Superior temporal gyrus (tissue), 1 donor: ENCODE data around the gene GLDN.
"Not testable (repeated sequence)": the region's sequence is repeated elsewhere in the genome, so short reads cannot be mapped to it uniquely, and the experiment has no call there.

Source experiments
- DNase-seq: peaks from one replicate; pipeline ENCODE4 v3.0.0-alpha.2; 2016; ENCODE audit errors: extremely low spot score

The GLDN gene

DNA sequence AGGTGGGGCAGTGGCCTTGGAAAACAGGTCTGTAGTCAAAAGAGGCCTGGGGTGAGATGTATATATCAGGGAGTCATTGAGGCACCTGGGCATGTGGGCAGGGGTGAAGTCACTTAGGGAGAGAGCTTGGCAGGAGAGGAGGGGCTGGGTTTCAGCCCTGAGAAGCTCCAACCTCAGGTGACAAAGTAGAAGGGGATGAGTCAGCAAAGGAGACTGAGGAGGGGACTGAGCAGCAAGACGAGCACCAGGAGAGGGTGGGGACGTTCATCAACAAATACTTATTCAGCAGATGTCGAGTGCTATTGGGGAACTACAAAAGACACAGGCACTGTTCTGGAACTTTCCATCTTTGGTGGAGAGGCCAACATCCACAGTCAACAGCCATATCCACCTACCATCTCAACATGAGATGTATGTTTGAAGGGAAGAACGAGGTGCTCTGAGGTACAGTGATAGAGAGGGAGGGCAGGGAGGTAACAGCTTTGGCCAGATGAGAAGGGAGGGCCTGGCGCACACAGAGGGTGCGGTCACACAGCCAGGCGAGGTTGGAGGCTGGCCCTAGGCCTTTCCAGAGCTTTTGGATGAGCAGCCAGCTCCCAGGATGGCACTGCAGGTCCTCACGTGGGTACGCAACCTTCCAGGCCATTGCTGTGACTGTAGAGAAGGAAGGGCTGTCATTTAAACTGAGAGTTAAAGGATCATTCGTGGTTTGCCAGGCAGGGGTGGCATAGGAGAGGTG is 45.7 kb downstream of the GLDN start:
- DNase-seq = no peak

DNA sequence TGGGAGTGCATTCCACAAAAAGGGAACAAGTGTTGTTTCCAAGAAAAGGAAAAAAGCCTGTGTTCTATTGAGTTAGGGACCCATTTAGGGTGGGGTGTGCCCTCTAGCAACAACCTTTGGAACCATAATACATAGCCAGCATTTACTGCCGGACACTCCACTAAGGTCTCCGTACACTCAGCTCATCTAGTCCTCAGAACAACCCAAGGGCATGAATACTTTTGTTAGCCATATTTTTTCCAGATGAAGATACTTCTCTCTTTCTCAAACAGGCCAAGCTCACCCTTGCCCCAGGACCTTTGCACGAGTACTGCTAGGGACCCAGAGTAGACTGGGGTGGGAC is 46.2 kb downstream of the GLDN start:
- DNase-seq = no peak

DNA sequence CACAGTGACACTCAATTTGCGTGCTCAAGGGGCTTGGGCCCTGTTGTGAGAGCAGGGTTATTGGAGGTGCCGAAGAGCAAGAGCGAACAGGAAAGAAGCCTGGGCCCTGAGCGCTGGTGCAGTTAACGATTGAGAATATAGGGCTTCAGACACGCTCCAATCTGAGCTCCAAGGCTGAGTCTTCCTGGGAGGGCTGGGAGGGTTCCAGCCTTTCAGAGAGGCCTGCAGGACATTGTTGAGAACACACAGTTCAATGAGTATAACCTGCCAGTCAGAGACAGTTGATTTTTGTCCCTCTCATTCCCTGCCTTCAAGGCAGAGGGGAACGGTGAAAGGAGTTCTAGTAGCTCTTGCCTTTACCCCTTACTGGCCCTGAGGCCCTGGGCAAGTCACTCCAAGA is 47.3 kb downstream of the GLDN start:
- DNase-seq = no peak

GRCh38 chr15:51390241-51390965 is 48.9 kb downstream of the GLDN start:
- no peak for DNase-seq

- no peak for DNase-seq
These were observed 49.5 kb downstream of the GLDN start for GRCh38 chr15:51390966-51391422.

GRCh38 chr15:51396921-51397320 is 55.5 kb downstream of the GLDN start:
- no peak for DNase-seq

DNA sequence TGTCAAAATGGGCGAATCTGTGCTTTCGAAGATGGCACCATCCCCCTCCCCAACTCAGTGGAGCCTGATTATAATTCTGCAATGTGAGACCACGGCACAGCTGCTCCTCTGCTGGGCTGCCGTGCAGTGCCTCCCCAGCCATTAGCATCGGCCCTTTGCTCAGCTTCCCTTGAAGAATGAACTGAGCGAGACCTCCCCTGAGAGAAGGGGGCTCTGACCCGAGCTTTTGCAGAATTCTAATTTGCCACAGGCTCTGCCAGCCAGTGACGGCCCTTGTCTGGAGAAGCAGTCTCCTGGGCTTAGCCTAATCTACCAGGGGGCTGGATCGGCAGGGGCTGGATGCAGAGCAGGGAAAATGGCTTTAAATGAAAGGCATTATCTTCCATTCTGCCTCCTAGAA is 57.2 kb downstream of the GLDN start:
- DNase-seq = no peak

DNA sequence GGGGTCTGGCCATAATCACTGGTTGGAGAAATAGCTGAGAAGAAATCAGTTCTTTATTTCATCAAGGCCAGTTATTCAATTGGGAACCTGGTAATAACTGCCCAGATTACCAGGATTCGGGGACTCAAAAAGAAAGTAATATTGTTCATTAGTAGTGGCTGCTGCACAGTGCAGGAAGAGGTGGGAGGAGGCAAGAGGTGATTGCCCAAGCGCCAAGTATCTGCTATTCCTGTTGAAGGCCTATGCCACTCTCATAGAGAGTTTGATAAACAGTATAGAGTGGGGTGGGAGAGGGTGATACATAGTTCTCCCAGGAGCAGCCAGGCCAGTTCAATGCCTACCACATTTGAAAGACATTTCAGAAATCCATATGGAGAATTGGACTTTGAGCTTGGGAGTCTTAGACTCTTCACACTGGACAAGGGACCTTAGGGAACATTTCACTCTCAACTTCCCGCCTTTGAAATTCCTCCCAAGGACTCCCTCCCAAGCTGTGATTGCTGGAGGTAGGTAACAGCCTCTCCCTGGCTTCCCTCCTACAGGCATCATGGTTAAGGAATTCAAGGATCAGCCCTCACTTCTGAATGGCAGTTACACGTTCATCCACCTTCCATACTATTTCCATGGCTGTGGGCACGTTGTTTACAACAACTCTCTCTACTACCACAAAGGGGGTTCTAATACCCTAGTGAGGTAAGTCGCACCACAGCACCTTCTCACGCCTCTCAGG is 59.8 kb downstream of the GLDN start:
- DNase-seq = no peak

DNA sequence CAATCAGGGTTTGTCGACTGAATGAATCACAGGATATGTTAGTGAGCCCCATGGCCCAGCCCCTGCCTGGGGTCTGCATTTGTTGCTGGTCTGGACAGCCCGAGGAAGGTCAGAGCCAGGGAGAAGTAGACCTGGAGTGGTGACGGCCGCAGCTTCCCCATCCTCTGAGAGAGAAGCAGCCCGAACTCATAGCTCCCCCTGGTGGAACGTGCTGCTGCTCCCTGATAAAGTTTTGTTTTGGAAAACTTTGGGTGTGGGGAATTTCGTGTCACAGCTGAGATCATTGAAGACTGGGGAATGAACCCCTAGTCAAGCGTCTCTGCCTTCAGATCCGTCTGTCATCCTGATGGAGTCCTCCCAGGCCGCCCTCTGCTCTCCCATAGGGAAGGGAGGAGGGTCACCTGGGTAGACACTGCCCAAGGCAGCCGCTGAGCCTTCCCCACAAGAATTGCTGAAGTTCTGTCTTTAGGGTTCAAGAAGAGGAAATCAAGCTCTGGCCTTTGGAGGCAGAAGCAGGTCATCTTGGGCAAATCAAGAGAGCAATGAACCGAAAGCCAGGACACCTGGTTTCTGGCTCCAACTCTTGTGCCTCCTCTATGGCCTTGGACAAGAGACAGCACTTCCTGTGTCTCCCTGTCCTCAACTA is 60.5 kb downstream of the GLDN start:
- peak; percentile 69 for DNase-seq

- peak; percentile 83 for DNase-seq
These were observed 61.8 kb downstream of the GLDN start for GRCh38 chr15:51403072-51403878.

- no peak for DNase-seq
These were observed 62.7 kb downstream of the GLDN start for GRCh38 chr15:51403946-51404695.

GRCh38 chr15:51405693-51406523 is 64.5 kb downstream of the GLDN start:
- DNase-seq = peak; percentile 45

DNA sequence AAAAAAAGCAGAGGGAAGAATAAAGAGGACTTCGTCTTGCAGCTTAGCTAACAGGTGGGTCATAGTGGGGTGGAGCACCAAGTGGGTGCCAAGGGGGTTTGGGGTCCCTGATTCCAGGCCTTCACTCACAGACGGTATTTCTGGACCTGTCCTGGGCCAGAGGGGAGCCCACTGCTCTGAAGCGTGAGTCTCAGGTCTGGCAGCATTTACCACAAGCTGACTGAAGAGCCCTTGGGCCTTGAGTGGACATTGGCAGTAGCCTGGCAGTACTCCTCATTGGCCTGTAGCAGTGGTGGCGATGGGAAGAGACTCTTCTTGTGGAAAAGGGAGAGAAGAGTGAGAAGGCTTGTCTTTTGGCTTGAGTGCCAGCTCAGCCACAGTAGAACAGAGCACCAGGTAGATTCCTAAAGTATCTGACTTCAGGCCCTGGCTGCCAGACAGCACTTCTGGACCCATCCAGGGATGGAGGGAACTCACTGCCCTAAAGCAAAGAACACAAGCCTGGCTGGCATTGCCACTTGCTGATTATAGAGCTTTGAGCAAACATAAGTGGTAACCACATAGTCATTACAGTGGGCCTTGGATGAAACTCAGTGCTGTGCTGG is 72.9 kb downstream of the GLDN start:
- no peak for DNase-seq

GRCh38 chr15:51416129-51416528 is 74.7 kb downstream of the GLDN start:
- no peak for DNase-seq

- not testable (repeated sequence) for DNase-seq
These were observed 81.6 kb downstream of the GLDN start for GRCh38 chr15:51423040-51423439.

DNA sequence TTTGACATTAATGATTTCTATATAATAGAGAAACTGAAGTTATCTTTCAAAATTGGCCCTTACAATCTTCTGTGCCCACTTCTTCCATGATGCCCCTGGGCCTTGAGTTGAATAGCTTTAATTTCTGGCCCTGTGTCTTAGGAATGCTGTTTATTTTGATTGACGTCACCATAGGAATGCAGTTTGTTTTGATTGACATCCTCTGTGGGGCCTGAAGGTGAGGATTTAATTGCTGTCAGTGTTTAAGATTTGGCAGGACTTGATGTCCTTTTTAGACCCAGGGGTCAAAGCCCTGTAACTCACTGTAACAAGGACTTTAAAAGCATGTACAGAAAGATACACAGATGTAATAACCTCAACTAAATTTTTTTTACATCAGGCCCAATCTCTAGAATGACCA is 83.3 kb downstream of the GLDN start:
- no peak for DNase-seq

DNA sequence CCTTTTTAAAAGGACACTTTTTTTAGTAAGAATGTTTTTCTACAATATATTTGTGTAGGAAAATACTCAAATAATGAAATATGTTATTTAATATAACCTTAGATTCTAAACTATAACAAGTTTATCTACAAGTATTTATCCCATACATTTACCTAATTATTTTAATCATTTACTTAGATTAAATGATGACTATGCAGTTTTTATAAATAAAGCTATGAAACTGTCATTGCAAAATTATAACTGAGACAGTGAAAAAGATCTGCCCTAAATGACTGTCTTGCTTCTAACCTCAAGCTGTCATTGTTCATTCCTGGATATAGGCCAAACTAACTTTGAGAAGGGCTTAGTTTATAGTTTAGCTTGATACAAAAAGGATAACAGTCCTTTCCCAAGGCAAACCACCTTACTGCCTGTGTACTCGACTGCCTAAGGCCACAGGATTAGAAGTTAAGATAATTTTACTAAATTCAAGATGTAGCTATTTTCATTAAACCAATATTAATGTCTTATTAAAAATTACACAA is 84.1 kb downstream of the GLDN start:
- DNase-seq = no peak

DNA sequence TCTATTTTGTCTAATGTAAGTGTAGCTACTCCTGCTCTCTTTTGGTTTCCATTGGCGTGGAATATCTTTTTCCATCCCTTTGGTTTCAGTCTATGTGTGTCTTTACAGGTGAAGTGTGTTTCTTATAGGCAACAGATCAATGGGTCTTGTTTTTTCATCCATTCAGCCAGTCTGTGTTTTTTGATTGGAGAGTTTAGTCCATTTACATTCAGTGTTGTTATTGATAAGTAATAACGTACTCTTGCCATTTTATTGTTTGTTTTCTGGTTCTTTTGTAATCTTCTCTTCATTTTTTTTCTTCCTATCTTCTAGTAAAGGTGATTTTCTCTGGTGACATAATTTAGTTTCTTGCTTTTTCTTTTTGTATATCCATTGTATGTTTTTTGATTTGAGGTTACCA is 97.1 kb downstream of the GLDN start:
- DNase-seq = no peak

DNA sequence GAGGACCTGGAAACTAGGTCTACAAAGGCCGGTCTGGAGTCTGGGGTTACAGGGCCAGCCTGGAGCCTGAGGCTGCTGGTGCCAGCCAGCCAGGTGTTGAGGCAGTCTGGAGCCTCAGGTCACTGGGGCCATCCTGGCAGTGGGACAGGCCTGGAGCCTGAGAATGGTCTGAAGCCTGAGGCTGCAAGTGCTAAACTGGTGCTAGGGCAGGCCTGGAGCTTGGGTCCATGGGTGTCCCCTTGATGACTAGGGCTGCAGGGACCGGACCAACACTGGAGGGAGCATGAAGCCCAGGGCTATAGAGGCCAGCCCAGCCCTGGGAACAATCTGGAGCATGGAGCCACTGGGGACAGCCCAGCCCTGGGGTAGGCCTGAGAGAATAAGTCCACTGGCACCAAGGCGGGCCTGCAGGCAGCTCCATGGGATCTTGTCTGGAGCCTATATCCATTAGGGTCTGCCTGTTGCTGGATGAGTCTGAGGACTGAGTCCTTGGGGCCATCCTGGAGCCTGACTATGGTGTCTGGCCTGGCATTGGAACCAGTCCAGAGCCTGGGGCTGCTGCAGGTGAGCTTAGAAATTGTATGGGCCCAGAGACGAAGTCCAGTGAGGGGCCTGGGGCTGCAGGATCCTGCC is 101.9 kb downstream of the GLDN start:
- DNase-seq = no peak
